VCaP (cell line): ENCODE results near the gene HNRNPA3.

Experiments
- H3K27ac ChIP-seq: fragments of 450-650 bp; 2 replicates; pipeline ENCODE4 v1.5.1; 2017
- CTCF ChIP-seq: fragments of 450-650 bp; conservative IDR thresholded peaks from 2 replicates; pipeline ENCODE4 v1.5.1; 2017; ENCODE audit warnings: mild to moderate bottlenecking, moderate library complexity

Gene HNRNPA3

GRCh38 chr2:177239932-177240630, 27.5 kb downstream of the HNRNPA3 start:
- H3K27ac ChIP-seq: 0 out of 2 replicates have a peak overlapping the region, but pooled peaks have one; percentile 8
- TF ChIP-seq CTCF: no peak

- TF ChIP-seq CTCF: no peak
- H3K27ac ChIP-seq: peak overlapping the region; percentile 64
These were observed 29.1 kb downstream of the HNRNPA3 start for GRCh38 chr2:177241711-177242120.

GRCh38 chr2:177242121-177242987, 29.8 kb downstream of the HNRNPA3 start:
- H3K27ac ChIP-seq: peak overlapping the region; percentile 64

GRCh38 chr2:177243073-177243472, 30.5 kb downstream of the HNRNPA3 start:
- TF ChIP-seq CTCF: no peak
- peak overlapping the region; percentile 64 for H3K27ac ChIP-seq

More at GRCh38 chr2:177242121-177242987, 29.8 kb downstream of the HNRNPA3 start:
- no peak for TF ChIP-seq CTCF

GRCh38 chr2:177243476-177243875, 30.9 kb downstream of the HNRNPA3 start:
- H3K27ac ChIP-seq: peak overlapping the region; percentile 64
- no peak for TF ChIP-seq CTCF

GRCh38 chr2:177244244-177244771, 31.7 kb downstream of the HNRNPA3 start:
- TF ChIP-seq CTCF: no peak
- no peak overlapping the region for H3K27ac ChIP-seq

- no peak for TF ChIP-seq CTCF
- no peak overlapping the region for H3K27ac ChIP-seq
These were observed 32.4 kb downstream of the HNRNPA3 start for GRCh38 chr2:177245010-177245422.
